GM10248 (cell line): Measurements from ENCODE around the gene ZRANB1.

Source experiments
- CTCF ChIA-PET: fragments of 300-600 bp; sonication (Branson Sonifier 250); formaldehyde crosslinking; extraction: SDS; loops from one replicate; lab custom pipeline; 2021; ENCODE audit warnings: antibody characterized with exemption; lab: Yijun Ruan, JAX
- POLR2A ChIA-PET: fragments of 350-650 bp; sonication (Branson Sonifier 250); formaldehyde crosslinking; extraction: SDS; loops from one replicate; lab custom pipeline; 2020; ENCODE audit warnings: antibody characterized with exemption; lab: Yijun Ruan, JAX
- DNase-seq: peaks from one replicate; pipeline ENCODE4 v3.0.0; 2012; ENCODE audit errors: extremely low spot score
- TF ChIP-seq, protein P1 (sequence below): IDR thresholded peaks from 2 replicates; pipeline ENCODE4 v1.5.1; 2012; ENCODE audit warnings: mild to moderate bottlenecking, low read depth; ENCODE audit errors: extremely low read depth, missing control alignments, control extremely low read depth

ZRANB1 gene

GRCh38 chr10:124966008-124966407 lies 24.1 kb downstream of the ZRANB1 start:
- TF ChIP-seq, protein P1, sequence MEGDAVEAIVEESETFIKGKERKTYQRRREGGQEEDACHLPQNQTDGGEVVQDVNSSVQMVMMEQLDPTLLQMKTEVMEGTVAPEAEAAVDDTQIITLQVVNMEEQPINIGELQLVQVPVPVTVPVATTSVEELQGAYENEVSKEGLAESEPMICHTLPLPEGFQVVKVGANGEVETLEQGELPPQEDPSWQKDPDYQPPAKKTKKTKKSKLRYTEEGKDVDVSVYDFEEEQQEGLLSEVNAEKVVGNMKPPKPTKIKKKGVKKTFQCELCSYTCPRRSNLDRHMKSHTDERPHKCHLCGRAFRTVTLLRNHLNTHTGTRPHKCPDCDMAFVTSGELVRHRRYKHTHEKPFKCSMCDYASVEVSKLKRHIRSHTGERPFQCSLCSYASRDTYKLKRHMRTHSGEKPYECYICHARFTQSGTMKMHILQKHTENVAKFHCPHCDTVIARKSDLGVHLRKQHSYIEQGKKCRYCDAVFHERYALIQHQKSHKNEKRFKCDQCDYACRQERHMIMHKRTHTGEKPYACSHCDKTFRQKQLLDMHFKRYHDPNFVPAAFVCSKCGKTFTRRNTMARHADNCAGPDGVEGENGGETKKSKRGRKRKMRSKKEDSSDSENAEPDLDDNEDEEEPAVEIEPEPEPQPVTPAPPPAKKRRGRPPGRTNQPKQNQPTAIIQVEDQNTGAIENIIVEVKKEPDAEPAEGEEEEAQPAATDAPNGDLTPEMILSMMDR, result no peak
- CTCF ChIA-PET, result interaction anchor here (1.1 to 1.5 kb wide), 4 partner anchors 17 to 50 kb away, joined by 3 to 4 read pairs (median 4); no protein-coding TSS in a partner anchor
- no peak for DNase-seq
- POLR2A ChIA-PET, result no interaction called here

- ChIA-PET CTCF (no interaction called here), POLR2A (no interaction called here)
- DNase-seq, result no peak
- TF ChIP-seq, protein P1, result no peak
These were observed 25.3 kb downstream of the ZRANB1 start for GRCh38 chr10:124967255-124967654.

DNA sequence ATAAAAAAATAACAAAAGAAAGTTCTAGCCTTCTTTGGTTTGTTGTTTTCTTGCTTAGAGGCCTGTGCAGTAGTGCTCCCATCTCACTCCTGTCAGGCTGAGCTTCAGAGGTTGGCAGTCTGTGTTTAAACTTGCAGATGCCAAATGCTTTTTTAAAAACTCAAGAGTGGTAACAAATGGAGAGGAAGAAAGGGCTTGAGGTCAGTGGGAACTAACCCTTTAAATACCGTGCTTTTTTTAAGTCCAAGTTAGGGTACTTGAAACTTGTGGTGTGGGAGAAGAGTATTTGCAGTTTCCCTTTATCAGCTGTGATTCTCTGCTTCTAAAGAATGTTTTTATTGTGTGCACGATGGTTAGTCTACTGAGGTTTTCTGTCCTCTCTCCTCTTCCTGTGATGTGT lies 29.4 kb downstream of the ZRANB1 start:
- POLR2A ChIA-PET, result interaction anchor here (1.0 kb wide), 1 partner anchor 12 kb away, joined by 3 read pairs; no protein-coding TSS in a partner anchor
- CTCF ChIA-PET, result interaction anchor here (1.0 to 4.9 kb wide), 4 partner anchors 12 to 34 kb away, joined by 3 to 24 read pairs (median 12); no protein-coding TSS in a partner anchor
- no peak for DNase-seq
- TF ChIP-seq, protein P1, result no peak

DNA sequence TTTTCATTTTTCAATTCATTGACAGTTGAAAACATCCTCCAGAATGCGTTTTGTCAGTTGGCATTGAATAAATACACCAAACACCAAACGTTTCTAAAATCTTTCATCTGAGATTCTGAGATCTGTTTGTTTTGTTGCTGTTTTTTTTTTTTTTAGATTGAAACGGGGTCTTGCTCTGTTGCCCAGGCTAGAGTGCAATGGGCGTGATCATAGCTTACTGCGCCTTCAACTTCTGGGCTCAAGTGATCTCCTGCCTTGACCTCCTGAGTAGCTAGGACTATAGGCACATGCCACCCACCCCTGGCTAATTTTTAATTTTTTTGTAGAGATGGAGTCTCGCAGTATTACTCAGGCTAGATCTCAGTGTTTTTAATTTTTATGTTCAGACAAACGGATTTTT lies 30.7 kb downstream of the ZRANB1 start:
- POLR2A ChIA-PET, result no interaction called here
- TF ChIP-seq, protein P1, result no peak
- CTCF ChIA-PET, result interaction anchor here (1.2 to 4.9 kb wide), 3 partner anchors 13 to 444 kb away, joined by 3 to 24 read pairs (median 20); no protein-coding TSS in a partner anchor
- DNase-seq, result no peak

- ChIA-PET POLR2A (no interaction called here), CTCF (interaction anchor here (1.0 to 3.4 kb wide), 2 partner anchors 16 to 18 kb away, joined by 3 to 17 read pairs; no protein-coding TSS in a partner anchor)
These were observed 32.2 kb downstream of the ZRANB1 start for GRCh38 chr10:124974131-124974530.

DNA sequence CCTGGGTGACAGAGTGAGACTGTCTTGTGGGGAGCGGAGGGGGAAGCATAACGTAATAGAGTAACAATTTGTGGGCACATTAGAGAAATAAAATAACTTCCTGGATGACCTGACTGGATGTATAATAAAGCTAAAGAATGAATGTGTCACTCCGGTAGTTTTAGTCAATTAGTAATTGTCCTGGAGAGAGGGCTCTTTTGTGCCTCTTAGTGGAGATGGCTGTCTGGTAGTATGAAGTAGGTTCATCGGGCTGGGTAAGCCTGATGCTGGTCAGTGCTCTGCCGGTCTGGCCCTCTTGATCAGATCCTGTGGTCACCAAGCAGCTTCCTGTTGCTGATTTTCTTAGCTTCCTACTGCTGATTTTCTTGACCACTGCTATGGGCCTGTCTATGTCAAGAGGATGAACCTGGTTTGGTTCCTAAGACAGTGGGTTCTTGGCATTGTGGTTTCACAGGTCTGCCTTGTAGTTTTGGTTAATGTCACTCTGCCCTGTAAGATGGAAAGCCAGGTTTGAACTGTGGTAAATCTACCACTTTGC lies 34.1 kb downstream of the ZRANB1 start:
- CTCF ChIA-PET, result interaction anchor here (1.3 to 3.4 kb wide), 2 partner anchors 16 to 61 kb away, joined by 3 to 17 read pairs; no protein-coding TSS in a partner anchor
- TF ChIP-seq, protein P1, result no peak
- POLR2A ChIA-PET, result interaction anchor here (0.8 kb wide), 1 partner anchor 314 kb away, joined by 3 read pairs; no protein-coding TSS in a partner anchor
- no peak for DNase-seq

More at GRCh38 chr10:124974131-124974530, 32.2 kb downstream of the ZRANB1 start:
- DNase-seq, result no peak
- TF ChIP-seq, protein P1, result no peak
